ENCODE data around the gene TCL1B.

TCL1B gene

GRCh38 chr14:95733212-95733611 lies 47.0 kb downstream of the TCL1B start:
- intact Hi-C loops (cut with DNase I): no loop called here
- no peak for DNase-seq

DNA sequence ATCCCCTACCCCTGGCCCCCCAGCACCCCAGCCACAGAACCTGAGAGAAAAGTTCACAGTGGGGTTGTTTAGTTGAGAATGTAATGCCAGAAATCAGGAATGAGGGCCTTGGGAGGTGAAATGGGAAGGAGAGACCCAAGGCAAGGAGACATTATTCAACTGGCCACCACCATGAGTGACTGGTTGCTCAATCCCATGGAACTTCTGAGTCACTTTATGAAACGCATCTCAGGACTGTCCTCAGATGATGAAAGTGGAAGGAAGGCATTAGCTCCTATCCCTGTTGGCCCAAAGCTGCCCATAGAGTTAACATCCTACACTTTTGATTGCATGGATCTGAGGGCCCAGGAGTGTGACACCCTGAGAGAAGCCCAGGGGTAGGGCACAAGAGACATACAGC lies 53.1 kb downstream of the TCL1B start:
- DNase-seq: no peak
- intact Hi-C loops (cut with DNase I): no loop called here

DNA sequence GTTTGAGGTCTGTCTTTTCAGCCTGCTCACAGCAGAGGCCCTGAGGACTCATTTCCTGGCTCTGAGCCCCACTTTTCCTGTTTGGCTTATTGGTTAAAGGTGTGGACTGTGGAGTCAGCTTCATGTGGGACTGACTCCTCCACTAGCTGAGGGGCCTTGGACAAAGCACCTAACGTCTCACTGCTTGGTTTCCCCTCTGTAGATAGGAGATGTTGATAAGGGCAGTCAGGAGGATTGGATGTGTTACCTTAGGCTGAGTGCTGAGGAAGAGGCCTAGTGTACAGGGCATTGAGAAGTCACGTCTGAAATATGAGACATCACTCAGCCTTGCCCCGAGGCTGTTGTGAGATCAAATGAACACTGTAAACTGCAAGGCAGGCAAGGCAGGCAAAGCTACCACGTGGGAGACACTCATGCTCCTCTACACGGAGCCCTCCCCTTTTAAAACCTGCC lies 54.8 kb downstream of the TCL1B start:
- no peak for DNase-seq
- intact Hi-C loops (cut with DNase I): no loop called here

DNA sequence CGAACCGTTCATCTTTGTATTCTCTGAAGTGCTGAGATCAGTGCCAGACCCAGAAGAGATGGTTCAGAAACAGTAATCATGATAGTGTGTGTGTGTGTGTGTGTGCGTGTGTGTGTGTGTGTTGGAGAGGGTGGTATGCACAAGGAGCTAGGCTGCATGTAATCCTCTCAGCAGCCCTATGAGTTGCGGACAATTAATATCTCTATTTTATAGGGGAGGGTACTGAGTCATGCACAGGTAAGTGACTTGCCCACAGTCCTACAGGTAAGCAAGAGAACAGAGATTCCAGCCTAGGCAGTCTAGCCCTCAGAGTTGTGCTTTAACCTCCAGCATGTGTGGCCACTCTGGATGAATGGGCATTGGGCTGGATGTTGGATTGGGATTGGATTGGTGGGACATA lies 55.6 kb downstream of the TCL1B start:
- intact Hi-C loops (cut with DNase I): no loop called here
- no peak for DNase-seq

Data from head of caudate nucleus (tissue), 42 donors.